NT2/D1 (cell line): ENCODE results near the gene ZNF57.
A peak's percentile ranks its signal among the peaks of the same experiment; 100 is the strongest.

Experiments used
- DNase-seq: peaks from one replicate; pipeline ENCODE4 v3.0.0-alpha.2; 2011; ENCODE audit warnings: low read depth, low spot score
- H3K27me3 ChIP-seq: 2 replicates; pipeline ENCODE4 v1.6.0; 2011; ENCODE audit warnings: mild to moderate bottlenecking; ENCODE audit not compliant: insufficient read length, insufficient read depth
- H3K36me3 ChIP-seq: 2 replicates; pipeline ENCODE4 v1.6.1; 2011; ENCODE audit warnings: mild to moderate bottlenecking, low read length, mixed read lengths; ENCODE audit not compliant: insufficient read depth, insufficient read length
- H3K4me1 ChIP-seq: 2 replicates; pipeline ENCODE4 v1.5.1; 2011; ENCODE audit not compliant: insufficient read depth, insufficient read length
- H3K4me3 ChIP-seq: 2 replicates; pipeline ENCODE4 v1.5.1; 2011; ENCODE audit warnings: low read depth; ENCODE audit not compliant: insufficient read length
- H3K9ac ChIP-seq: 2 replicates; pipeline ENCODE4 v1.6.0; 2011; ENCODE audit warnings: low read depth; ENCODE audit not compliant: insufficient read length
- H3K9me3 ChIP-seq: 2 replicates; pipeline ENCODE4 v1.5.1; 2011; ENCODE audit warnings: mild to moderate bottlenecking, low read length; ENCODE audit not compliant: insufficient read depth
- SUZ12 ChIP-seq: IDR thresholded peaks from 2 replicates; pipeline ENCODE4 v1.6.1; 2011; ENCODE audit not compliant: insufficient read length, insufficient read depth; ENCODE audit errors: extremely low read depth
- YY1 ChIP-seq: IDR thresholded peaks from 2 replicates; pipeline ENCODE4 v1.6.1; 2011; ENCODE audit not compliant: insufficient read length, insufficient read depth
- ZNF274 ChIP-seq: IDR thresholded peaks from 2 replicates; pipeline ENCODE4 v1.6.1; 2011; ENCODE audit warnings: mild to moderate bottlenecking, low read depth, low read length

ZNF57 gene

DNA sequence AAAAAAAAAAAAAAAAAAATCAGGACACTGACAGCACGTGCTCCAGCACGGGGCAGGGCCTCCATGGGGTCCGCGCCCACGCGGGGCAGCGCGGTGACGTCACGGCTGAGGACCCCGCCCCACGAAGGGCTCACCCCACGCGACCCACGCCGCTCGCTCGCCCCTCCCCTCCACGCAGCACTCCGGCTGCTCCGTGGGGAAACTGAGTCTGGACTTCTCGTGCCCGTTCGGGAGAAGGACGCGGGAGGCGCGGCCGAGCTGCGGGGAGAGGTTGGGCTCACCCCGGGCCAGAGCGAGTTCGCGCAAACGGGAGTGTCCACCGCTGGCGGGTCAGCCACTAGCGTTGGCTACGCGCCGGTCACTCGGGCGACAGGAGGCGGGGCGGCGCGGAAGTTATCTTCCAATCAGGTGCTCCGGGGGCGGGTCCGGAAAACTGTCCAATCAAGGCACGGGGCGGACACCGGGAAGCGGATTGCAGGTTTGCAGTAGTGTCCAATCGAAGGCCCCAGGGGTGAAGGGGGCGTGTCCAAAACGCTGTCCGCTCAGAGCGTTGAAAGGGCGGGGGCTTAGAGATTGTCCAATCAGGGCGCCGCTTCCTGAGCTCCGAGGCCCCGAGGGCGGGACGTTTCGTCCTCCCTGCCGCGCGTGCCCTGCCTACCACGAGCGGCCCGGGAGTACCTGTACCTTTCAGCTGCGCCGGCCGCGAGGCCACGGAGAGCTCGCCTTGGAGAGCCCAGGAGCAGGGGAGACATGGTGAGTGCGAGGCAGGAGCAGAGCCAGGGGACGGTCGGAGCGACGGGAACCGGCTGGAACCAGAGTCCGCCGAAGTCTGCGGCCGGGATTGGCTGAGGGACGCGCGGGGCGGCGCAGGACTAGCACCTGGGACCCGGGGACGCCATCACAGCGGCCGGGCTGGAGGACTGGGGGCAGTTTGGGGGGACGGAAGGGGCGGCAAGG, at the start of gene ZNF57:
TSS of gene ZNF57 (plus strand) at position 633 of the 957 bp plus-strand sequence. CDS start at position 751, 118 bp downstream.
- TF ChIP-seq ZNF274 (no peak), SUZ12 (no peak), YY1 (no peak)
- Histone ChIP-seq H3K4me1 (no peaks in the 10 kb centered on the region), H3K9ac (peak within 1 kb of the TSS; percentile 82), H3K36me3 (peaks cover 2% of the 10 kb centered on the region), H3K4me3 (peak within 1 kb of the TSS; percentile 89), H3K27me3 (no peaks in the 10 kb centered on the region), H3K9me3 (peaks cover 15% of the 10 kb centered on the region; the same call in 1 of the 2 replicates)
- DNase-seq = peak; percentile 99

DNA sequence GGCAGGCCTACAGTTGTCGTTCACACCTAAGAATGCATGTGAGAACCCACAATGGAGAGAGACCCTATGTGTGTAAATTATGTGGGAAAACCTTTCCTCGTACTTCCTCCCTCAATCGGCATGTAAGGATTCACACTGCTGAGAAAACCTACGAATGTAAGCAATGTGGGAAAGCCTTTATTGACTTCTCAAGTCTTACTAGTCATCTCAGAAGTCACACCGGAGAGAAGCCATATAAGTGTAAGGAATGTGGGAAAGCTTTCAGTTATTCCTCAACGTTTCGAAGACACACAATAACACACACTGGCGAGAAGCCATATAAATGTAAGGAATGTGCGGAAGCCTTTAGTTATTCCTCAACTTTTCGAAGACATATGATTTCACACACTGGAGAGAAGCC, 48.1 kb upstream of the ZNF57 start:
- H3K9me3 ChIP-seq = peaks cover 76% of the 10 kb centered on the region

DNA sequence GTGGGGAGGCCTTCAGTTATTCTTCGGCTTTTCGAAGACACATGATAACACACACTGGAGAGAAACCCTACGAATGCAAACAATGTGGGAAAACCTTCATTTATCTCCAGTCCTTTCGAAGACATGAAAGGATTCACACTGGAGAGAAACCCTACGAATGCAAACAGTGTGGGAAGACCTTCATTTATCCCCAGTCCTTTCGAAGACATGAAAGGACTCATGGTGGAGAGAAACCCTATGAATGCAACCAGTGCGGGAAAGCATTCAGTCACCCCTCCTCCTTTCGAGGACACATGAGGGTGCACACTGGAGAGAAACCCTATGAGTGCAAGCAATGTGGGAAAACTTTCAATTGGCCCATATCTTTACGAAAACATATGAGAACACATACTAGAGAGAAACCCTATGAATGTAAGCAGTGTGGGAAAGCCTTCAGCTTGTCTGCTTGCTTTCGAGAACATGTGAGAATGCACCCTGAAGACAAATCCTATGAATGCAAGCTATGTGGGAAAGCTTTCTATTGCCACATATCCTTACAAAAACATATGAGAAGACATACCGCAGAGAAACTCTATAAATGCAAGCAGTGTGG, 47.6 kb upstream of the ZNF57 start:
- peaks cover 76% of the 10 kb centered on the region for H3K9me3 ChIP-seq
- TF ChIP-seq SUZ12 (no peak), YY1 (no peak), ZNF274 (no peak)
- H3K9ac ChIP-seq = no peak overlapping the region
- H3K27me3 ChIP-seq = no peaks in the 10 kb centered on the region
- H3K36me3 ChIP-seq = peaks cover 51% of the 10 kb centered on the region
- DNase-seq = no peak
- no peaks in the 10 kb centered on the region for H3K4me1 ChIP-seq
- H3K4me3 ChIP-seq = no peak overlapping the region

More for the DNA sequence above, 48.1 kb upstream of the ZNF57 start:
- Histone ChIP-seq H3K4me1 (no peaks in the 10 kb centered on the region), H3K9ac (no peak overlapping the region), H3K36me3 (peaks cover 51% of the 10 kb centered on the region), H3K4me3 (no peak overlapping the region), H3K27me3 (no peaks in the 10 kb centered on the region)
- TF ChIP-seq ZNF274 (no peak), YY1 (no peak), SUZ12 (no peak)
- no peak for DNase-seq

DNA sequence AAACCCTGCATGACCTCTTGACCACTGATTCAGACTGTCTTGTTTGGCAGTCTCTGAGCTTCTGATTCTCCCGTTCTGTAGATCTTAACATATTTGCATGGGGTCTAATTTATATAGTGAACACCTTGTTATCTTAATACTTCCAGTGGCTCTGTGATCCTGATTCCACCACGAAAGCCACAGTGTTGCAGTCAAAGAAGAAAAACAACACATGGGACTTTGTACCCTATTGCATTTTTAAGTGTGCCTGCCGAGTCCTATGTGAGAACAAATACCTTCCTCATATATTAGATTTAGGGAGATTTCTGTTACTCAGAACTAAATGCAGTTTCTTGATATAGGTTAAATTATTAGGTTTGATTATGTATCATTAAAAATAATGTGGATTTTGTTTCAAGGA, 45.9 kb upstream of the ZNF57 start:
- DNase-seq = no peak
- Histone ChIP-seq H3K9me3 (peaks cover 65% of the 10 kb centered on the region), H3K4me3 (no peak overlapping the region), H3K4me1 (no peaks in the 10 kb centered on the region), H3K36me3 (peaks cover 51% of the 10 kb centered on the region), H3K9ac (no peak overlapping the region), H3K27me3 (no peaks in the 10 kb centered on the region)
- TF ChIP-seq SUZ12 (no peak), ZNF274 (no peak), YY1 (no peak)

DNA sequence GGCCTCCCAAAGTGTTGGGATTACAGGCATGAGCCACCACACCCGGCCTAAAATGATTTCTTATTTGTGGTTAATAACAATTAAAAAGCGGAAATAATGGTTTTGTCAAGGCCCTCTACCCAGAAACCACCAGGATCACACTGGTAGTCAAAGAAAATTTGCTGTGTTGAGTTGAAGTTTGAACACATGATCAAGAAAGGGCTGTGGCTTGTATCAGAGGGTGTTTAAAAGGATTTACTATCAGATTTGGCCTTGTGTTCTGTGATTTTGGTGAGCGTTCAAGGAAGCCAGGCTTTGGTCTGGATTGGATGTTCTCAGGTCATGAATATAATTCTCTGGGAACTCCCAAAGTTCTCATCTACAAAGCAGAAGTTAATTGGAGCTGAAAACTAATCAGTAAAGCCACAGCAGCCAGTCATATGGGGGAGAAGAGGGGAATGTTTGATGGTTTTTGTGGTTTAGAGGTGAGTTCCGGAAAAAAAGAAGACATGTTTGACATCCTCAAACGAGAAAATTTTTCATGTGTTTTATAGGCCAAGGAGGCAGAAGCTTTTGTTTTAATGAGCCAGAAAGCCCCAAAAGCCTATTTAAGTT, 44.2 kb upstream of the ZNF57 start:
- Histone ChIP-seq H3K27me3 (no peaks in the 10 kb centered on the region), H3K4me1 (no peaks in the 10 kb centered on the region), H3K36me3 (peaks cover 35% of the 10 kb centered on the region), H3K9ac (no peak overlapping the region), H3K9me3 (peaks cover 50% of the 10 kb centered on the region), H3K4me3 (no peak overlapping the region)
- no peak for DNase-seq
- TF ChIP-seq YY1 (no peak), SUZ12 (no peak), ZNF274 (no peak)

DNA sequence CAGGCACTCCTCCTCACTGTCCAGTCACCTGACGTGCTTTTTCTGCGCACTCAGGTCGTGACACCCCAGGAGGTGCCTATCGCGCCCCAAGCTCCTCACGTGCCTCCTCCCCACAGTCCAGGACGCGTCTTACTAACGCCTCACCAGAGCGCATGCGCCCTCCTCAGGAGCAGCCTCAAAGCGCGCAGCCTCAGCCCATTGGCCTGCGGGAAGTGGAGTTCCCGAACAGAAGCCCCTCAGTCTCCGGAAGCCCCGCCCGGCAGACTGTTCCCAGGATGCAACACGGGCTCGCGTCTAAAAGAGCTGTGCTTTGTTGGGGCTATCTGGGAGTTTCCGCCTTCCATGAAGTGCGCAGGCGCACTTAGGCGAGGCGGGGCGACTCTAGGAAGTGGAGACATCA, 41.9 kb upstream of the ZNF57 start:
- H3K9me3 ChIP-seq = peaks cover 26% of the 10 kb centered on the region
- no peaks in the 10 kb centered on the region for H3K4me1 ChIP-seq
- no peak for TF ChIP-seq YY1
- TF ChIP-seq ZNF274 = no peak
- TF ChIP-seq SUZ12 = no peak
- H3K27me3 ChIP-seq = no peaks in the 10 kb centered on the region
- H3K4me3 ChIP-seq = no peak overlapping the region
- DNase-seq = no peak
- H3K9ac ChIP-seq = no peak overlapping the region
- H3K36me3 ChIP-seq = peaks cover 12% of the 10 kb centered on the region
